ENCODE measurements around the gene DSCAML1. TPM values are rescaled to one million over a fixed set of nuclear protein-coding genes. Genes with fewer than 3 reads are reported as not detected.

Gene DSCAML1
- total and polyA plus RNA-seq, 10 of the 15 experiments (the other 5 are each of a cell fraction or from before 2014, with no cell fraction given): 0.03 to 0.18 (median 0.06) TPM; not detected in 1

GRCh38 chr11:117657794-117658193 is 139.2 kb downstream of the DSCAML1 start (continued):
- TF ChIP-seq ESRRA (IDR thresholded peaks at IDR 0.05; ENCODE audit: low read length): no peak
- no peak for TF ChIP-seq ATF7 (IDR thresholded peaks at IDR 0.05; ENCODE audit: low read depth)
- no peak for TF ChIP-seq RELA (IDR thresholded peaks at IDR 0.05; ENCODE audit: borderline replicate concordance, partially characterized antibody)

GRCh38 chr11:117654281-117655255 is 142.4 kb downstream of the DSCAML1 start:
- Histone ChIP-seq H3K9ac (ENCODE audit: control insufficient read depth, insufficient read depth, low read length) (no peak overlapping the region), H3K4me1 (ENCODE audit: control insufficient read depth, insufficient read depth, low read length) (no peaks in the 10 kb centered on the region), H3K9me3 (replicated peaks; ENCODE audit: control insufficient read depth, insufficient read depth, low read length) (no peaks in the 10 kb centered on the region), H3K27ac (ENCODE audit: control insufficient read depth, insufficient read depth) (no peak overlapping the region), H3K79me2 (ENCODE audit: control insufficient read depth, insufficient read depth, low read length) (no peaks in the 10 kb centered on the region), H2AFZ (ENCODE audit: control insufficient read depth, low read depth, low read length) (no peak overlapping the region), H4K20me1 (ENCODE audit: control insufficient read depth, insufficient read depth) (no peaks in the 10 kb centered on the region), H3K4me3 (no peak overlapping the region), H3K4me2 (ENCODE audit: control insufficient read depth, insufficient read depth) (no peak overlapping the region), H3K36me3 (ENCODE audit: control insufficient read depth in 2 of 2, insufficient read depth in 2 of 2, low read length in 1 of 2) (no peaks in the 10 kb centered on the region), H3K27me3 (replicated peaks in 1 of 2; ENCODE audit: control insufficient read depth in 2 of 2, insufficient read depth in 2 of 2, low read length in 1 of 2) (peaks cover 4 to 7% of the 10 kb centered on the region in 2 experiments)
- ChIA-PET RAD21 (ENCODE audit: unreplicated experiment) (no interaction called here), SMC1A (ENCODE audit: uncharacterized antibody, unreplicated experiment) (interaction anchor here (1.0 to 1.5 kb wide), 3 partner anchors 11 to 228 kb away, joined by 3 read pairs; no protein-coding TSS in a partner anchor), CTCF (no interaction called here), POLR2A (no interaction called here)
- BruUV-seq (replicated peaks): no TSS peak
- intact Hi-C loops (cut with micrococcal nuclease; ENCODE audit: unreplicated experiment) (no loop called here), in situ Hi-C loops (cut with MboI) (no loop called here)
- DNase-seq (ENCODE audit: low read depth, low spot score): no peak
- FAIRE-seq: no peak
- WGBS (ENCODE audit: insufficient coverage, insufficient replicate concordance, low lambda C conversion rate, missing lambda C conversion rate): 39% methylated on average over 21 of the region's 21 CpGs
- TF ChIP-seq DPF2 (IDR thresholded peaks at IDR 0.05) (no peak), ZBTB40 (IDR thresholded peaks at IDR 0.05; ENCODE audit: borderline replicate concordance) (no peak)
- no peak for ATAC-seq

Data from GM12878 (cell line).